RWPE2 (cell line): ENCODE measurements around the gene FBXL13.
"Not testable (repeated sequence)": the region's sequence is repeated elsewhere in the genome, so short reads cannot be mapped to it uniquely, and the experiment has no call there.

Experiments
- ATAC-seq: fragments of 200-7000 bp; cut with Tn5 transposase; 3 replicates; pipeline ENCODE4 v1.9.1; 2021; ENCODE audit warnings: low read depth
- DNase-seq: peaks from one replicate; pipeline ENCODE4 v3.0.0-alpha.2; 2020; ENCODE audit warnings: low spot score
- H3K27ac ChIP-seq: fragments of 450-650 bp; 2 replicates; pipeline ENCODE4 v1.5.1; 2017; ENCODE audit warnings: mild to moderate bottlenecking; ENCODE audit not compliant: poor library complexity, severe bottlenecking
- H3K27me3 ChIP-seq: fragments of 250-450 bp; sonication (Bioruptor Pico); 2 replicates; pipeline ENCODE4 v1.5.1; 2021; ENCODE audit warnings: mild to moderate bottlenecking, moderate library complexity; ENCODE audit not compliant: insufficient read depth, poor library complexity, severe bottlenecking
- H3K36me3 ChIP-seq: fragments of 250-450 bp; sonication (Bioruptor Pico); 2 replicates; pipeline ENCODE4 v1.5.1; 2020; ENCODE audit warnings: low read depth, mild to moderate bottlenecking, moderate library complexity
- H3K4me1 ChIP-seq: fragments of 250-450 bp; sonication (Bioruptor Pico); 2 replicates; pipeline ENCODE4 v1.5.1; 2021; ENCODE audit warnings: mild to moderate bottlenecking, moderate library complexity; ENCODE audit not compliant: insufficient read depth, poor library complexity, severe bottlenecking
- H3K4me3 ChIP-seq: fragments of 250-450 bp; sonication (Bioruptor Pico); 2 replicates; pipeline ENCODE4 v1.5.1; 2021; ENCODE audit warnings: mild to moderate bottlenecking, moderate library complexity; ENCODE audit not compliant: severe bottlenecking
- H3K9me3 ChIP-seq: fragments of 250-450 bp; sonication (Bioruptor Pico); 2 replicates; pipeline ENCODE4 v1.5.1; 2021; ENCODE audit warnings: mild to moderate bottlenecking, moderate library complexity; ENCODE audit not compliant: severe bottlenecking
- CTCF ChIP-seq: fragments of 450-650 bp; IDR thresholded peaks from one replicate; pipeline ENCODE4 v1.5.1; 2017; ENCODE audit warnings: mild to moderate bottlenecking, moderate library complexity; ENCODE audit not compliant: poor library complexity, severe bottlenecking

FBXL13 gene

DNA sequence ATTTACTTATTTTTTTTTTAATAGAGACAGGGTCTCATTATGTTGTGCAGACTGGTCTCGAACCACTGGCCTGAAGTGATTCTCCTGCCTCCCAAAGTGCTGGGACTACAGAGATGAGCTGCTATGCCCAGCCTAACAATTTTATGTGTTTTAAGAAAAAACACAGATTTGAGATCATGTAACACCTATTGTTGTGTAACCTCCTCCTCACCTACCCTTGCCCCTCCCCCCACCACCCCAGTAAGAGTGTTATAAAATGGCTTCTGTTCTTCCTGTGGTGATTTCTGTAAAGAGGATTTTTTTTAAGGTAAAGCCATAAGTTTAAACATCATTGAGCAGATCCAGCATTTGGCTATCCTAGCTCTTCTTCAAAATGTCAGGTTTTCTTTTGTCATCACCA lies 7.9 kb upstream of the FBXL13 start:
- TF ChIP-seq CTCF = no peak
- Histone ChIP-seq H3K27ac (no peak overlapping the region), H3K4me1 (no peaks in the 10 kb centered on the region), H3K27me3 (no peaks in the 10 kb centered on the region), H3K36me3 (peaks cover 49% of the 10 kb centered on the region), H3K4me3 (no peak overlapping the region), H3K9me3 (no peaks in the 10 kb centered on the region)
- ATAC-seq = no peak
- no peak for DNase-seq

DNA sequence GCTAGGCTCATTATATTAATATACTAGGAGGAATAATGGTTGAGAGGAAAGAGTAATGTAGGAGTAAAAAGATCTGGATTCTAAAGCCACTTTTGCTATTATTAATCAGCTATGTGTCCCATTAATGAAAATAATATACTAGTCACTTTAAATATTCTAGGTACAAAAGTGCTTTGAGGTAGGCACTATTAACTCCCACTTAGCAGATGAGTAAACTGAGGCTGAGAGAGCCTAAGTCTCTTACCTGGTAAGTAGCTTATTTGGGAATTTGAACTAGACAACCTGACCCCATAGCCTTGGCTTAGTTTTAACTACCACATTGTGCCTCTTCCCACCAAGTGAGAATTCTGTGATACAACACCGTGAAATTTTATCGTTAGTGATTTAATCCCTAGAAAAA lies 6.3 kb upstream of the FBXL13 start:
- Histone ChIP-seq H3K4me1 (no peaks in the 10 kb centered on the region), H3K27me3 (no peaks in the 10 kb centered on the region), H3K36me3 (peaks cover 36% of the 10 kb centered on the region), H3K9me3 (no peaks in the 10 kb centered on the region), H3K4me3 (no peak overlapping the region), H3K27ac (no peak overlapping the region)
- no peak for ATAC-seq
- no peak for TF ChIP-seq CTCF
- no peak for DNase-seq

DNA sequence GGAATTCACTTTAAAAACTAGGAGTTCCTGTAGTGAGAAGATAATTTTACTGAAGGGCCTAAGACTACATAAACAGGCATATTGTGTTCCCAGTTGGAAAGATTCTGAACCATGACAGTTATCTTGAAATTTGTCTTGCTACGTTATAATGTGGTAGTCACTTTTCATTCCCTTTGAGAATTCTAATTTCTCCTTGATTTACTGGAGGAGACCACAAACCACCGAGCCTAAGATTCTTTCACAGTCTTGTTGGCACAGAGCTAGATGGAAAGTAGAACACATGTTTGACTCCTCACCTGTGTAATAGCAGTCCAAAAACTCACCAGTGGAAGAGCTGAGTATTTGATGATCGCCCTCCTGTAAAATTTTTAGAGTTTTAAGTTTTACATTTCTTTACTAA lies 5.2 kb upstream of the FBXL13 start:
- ATAC-seq = no peak
- DNase-seq = no peak
- Histone ChIP-seq H3K27ac (no peak overlapping the region), H3K9me3 (no peaks in the 10 kb centered on the region), H3K4me1 (no peaks in the 10 kb centered on the region), H3K36me3 (peaks cover 34% of the 10 kb centered on the region), H3K4me3 (no peak overlapping the region), H3K27me3 (no peaks in the 10 kb centered on the region)
- no peak for TF ChIP-seq CTCF

GRCh38 chr7:103078226-103078625 lies 3.6 kb upstream of the FBXL13 start:
- H3K4me1 ChIP-seq, ATAC-seq, DNase-seq, H3K27me3 ChIP-seq, H3K9me3 ChIP-seq, H3K27ac ChIP-seq, H3K4me3 ChIP-seq: not testable (repeated sequence)
- H3K36me3 ChIP-seq = peaks cover 18% of the 10 kb centered on the region

- Histone ChIP-seq H3K27me3 (no peaks in the 10 kb centered on the region), H3K36me3 (peaks cover 9% of the 10 kb centered on the region), H3K4me3 (no peak overlapping the region), H3K4me1 (no peaks in the 10 kb centered on the region), H3K9me3 (no peaks in the 10 kb centered on the region), H3K27ac (no peak overlapping the region)
- no peak for TF ChIP-seq CTCF
- no peak for DNase-seq
- ATAC-seq = no peak
These were observed 2.7 kb upstream of the FBXL13 start for GRCh38 chr7:103077318-103077717.
